GM12878 (cell line): ENCODE results near the gene NHLRC4. TPM values are rescaled to one million over a fixed set of nuclear protein-coding genes. Genes with fewer than 3 reads are reported as not detected.

Experiments used
- ATAC-seq: fragments of 200-7000 bp; cut with Tn5 transposase; 3 replicates; pipeline ENCODE4 v1.9.1; 2020; ENCODE audit warnings: mild to moderate bottlenecking, moderate library complexity
- BruUV-seq: library from RNA; stranded (reverse); fragments of 400-500 nt; replicated peaks from 2 replicates; lab custom pipeline; 2021; lab: Mats Ljungman, UMichigan
- CTCF ChIA-PET: fragments of 300-600 bp; sonication (Branson Sonifier 250); formaldehyde crosslinking; extraction: SDS; loops from one replicate; lab custom pipeline; 2021; ENCODE audit warnings: inconsistent platforms; lab: Yijun Ruan, JAX
- POLR2A ChIA-PET: fragments of 350-600 bp; formaldehyde crosslinking; extraction: SDS; loops from one replicate; lab custom pipeline; 2021; ENCODE audit warnings: inconsistent platforms; lab: Charles Lee
- RAD21 ChIA-PET: fragments of 300-600 bp; sonication (Branson Sonifier 250); formaldehyde crosslinking; loops from one replicate; lab custom pipeline; 2023; ENCODE audit warnings: antibody characterized with exemption; ENCODE audit not compliant: unreplicated experiment; lab: Charles Lee
- SMC1A ChIA-PET: fragments of 300-600 bp; sonication (Branson Sonifier 250); formaldehyde crosslinking; loops from one replicate; lab custom pipeline; 2023; ENCODE audit not compliant: unreplicated experiment, uncharacterized antibody; lab: Charles Lee
- DNase-seq: peaks from one replicate; pipeline ENCODE4 v3.0.0-alpha.2; 2011; ENCODE audit warnings: low read depth, low spot score
- FAIRE-seq: peaks from 3 replicates; lab custom pipeline; 2011; peaks lifted over from hg19 to GRCh38; lab: Jason Lieb, UNC
- H2AFZ ChIP-seq: 2 replicates; pipeline ENCODE4 v1.6.0; 2011; ENCODE audit warnings: low read depth, low read length, control low read depth; ENCODE audit not compliant: control insufficient read depth
- H3K27ac ChIP-seq: 2 replicates; pipeline ENCODE4 v1.5.1; 2011; ENCODE audit warnings: control low read depth; ENCODE audit not compliant: control insufficient read depth, insufficient read depth
- H3K27me3 ChIP-seq, 2 experiments: replicated peaks in 1 of 2; 2 replicates each; pipeline versions ENCODE4 v1.6.0 to v1.6.1; 2011; ENCODE audit warnings: low read length in 1 of 2; ENCODE audit not compliant: control insufficient read depth in 2 of 2, insufficient read depth in 2 of 2
- H3K36me3 ChIP-seq, 2 experiments: 2 replicates each; pipeline ENCODE4 v1.5.1; 2011; ENCODE audit warnings: low read length in 1 of 2; ENCODE audit not compliant: control insufficient read depth in 2 of 2, insufficient read depth in 2 of 2
- H3K4me1 ChIP-seq: 2 replicates; pipeline ENCODE4 v1.6.1; 2011; ENCODE audit warnings: mild to moderate bottlenecking, low read length, moderate library complexity, mixed read lengths; ENCODE audit not compliant: control insufficient read depth, insufficient read depth
- H3K4me2 ChIP-seq: 2 replicates; pipeline ENCODE4 v1.6.0; 2011; ENCODE audit warnings: control low read depth; ENCODE audit not compliant: control insufficient read depth, insufficient read depth
- H3K4me3 ChIP-seq: fragments of 200-600 bp; sonication (generic); 2 replicates; pipeline ENCODE4 v1.5.1; 2016
- H3K79me2 ChIP-seq: 2 replicates; pipeline ENCODE4 v1.6.0; 2011; ENCODE audit warnings: low read length; ENCODE audit not compliant: control insufficient read depth, insufficient read depth
- H3K9ac ChIP-seq: 2 replicates; pipeline ENCODE4 v1.8.0; 2011; ENCODE audit warnings: low read length, control low read depth, mixed read lengths; ENCODE audit not compliant: control insufficient read depth, insufficient read depth
- H3K9me3 ChIP-seq: replicated peaks from 3 replicates; pipeline ENCODE4 v1.5.1; 2011; ENCODE audit warnings: mild to moderate bottlenecking, low read length; ENCODE audit not compliant: control insufficient read depth, insufficient read depth
- H4K20me1 ChIP-seq: 2 replicates; pipeline ENCODE4 v1.6.0; 2011; ENCODE audit not compliant: control insufficient read depth, insufficient read depth
- ATF7 ChIP-seq: fragments of 450-650 bp; IDR thresholded peaks from 2 replicates; pipeline ENCODE4 v1.6.1; 2016; ENCODE audit warnings: low read depth, mild to moderate bottlenecking
- IKZF1 ChIP-seq: fragments of 450-650 bp; conservative IDR thresholded peaks from 2 replicates; pipeline ENCODE4 v1.6.1; 2017; ENCODE audit warnings: antibody characterized with exemption, mild to moderate bottlenecking
- KDM1A ChIP-seq: fragments of 200-600 bp; sonication (generic); IDR thresholded peaks from 2 replicates; pipeline ENCODE4 v1.6.1; 2016; ENCODE audit warnings: borderline replicate concordance
- LARP7 ChIP-seq: fragments of 450-650 bp; IDR thresholded peaks from 2 replicates; pipeline ENCODE4 v1.6.1; 2017; ENCODE audit warnings: mild to moderate bottlenecking
- MEF2A ChIP-seq: IDR thresholded peaks from 2 replicates; pipeline ENCODE4 v1.6.1; 2011; ENCODE audit warnings: low read depth, mild to moderate bottlenecking, low read length, moderate library complexity; ENCODE audit not compliant: insufficient read depth
- MTA3 ChIP-seq: IDR thresholded peaks from 2 replicates; pipeline ENCODE4 v1.6.1; 2012; ENCODE audit warnings: low read length, inconsistent platforms, borderline replicate concordance
- RB1 ChIP-seq: fragments of 450-650 bp; formaldehyde crosslinking; IDR thresholded peaks from 2 replicates; pipeline ENCODE4 v1.6.1; 2017; ENCODE audit warnings: mild to moderate bottlenecking, borderline replicate concordance
- RFX5 ChIP-seq: IDR thresholded peaks from 2 replicates; pipeline ENCODE4 v1.6.1; 2011; ENCODE audit warnings: low read depth, low read length, improper control_type of control experiment
- WGBS: methylation state at CpG from one replicate; pipeline ENCODE4 v1.1.6; 2016; ENCODE audit warnings: low lambda C conversion rate; ENCODE audit not compliant: insufficient replicate concordance, insufficient coverage; ENCODE audit errors: missing lambda C conversion rate; 5-methylcytosine and 5-hydroxymethylcytosine counted together
- in situ Hi-C: fragments of 300-500 bp; cut with MboI; formaldehyde crosslinking; loops from 9 replicates; pipeline ENCODE4 v1.14.3; 2018; ENCODE audit warnings: mixed read lengths
- intact Hi-C: fragments of 100-400 bp; cut with micrococcal nuclease; formaldehyde crosslinking; loops from one replicate; pipeline ENCODE4 v1.14.2; 2022; ENCODE audit not compliant: unreplicated experiment
- polyA plus RNA-seq, 11 experiments: library from polyadenylated mRNA; depleted of rRNA in 4 of 11; unstranded in 6 of 11; stranded (reverse) in 5 of 11; fragments of >200 nt; fragmentation: Nextera tagmentation in 4 of 11; fragmentation: Illumina TruSeq in 1 of 11; extraction: Ambion mirVana in 4 of 11; extraction: Trizol in 1 of 11; gene quantifications; 1 replicate in 1 of 11; 2 replicates in 10 of 11; pipeline versions ENCODE4 v1.2.1 to v1.2.3, GENCODE V29; 2011 to 2016; ENCODE audit warnings: inconsistent platforms in 2 of 11, missing spikeins in 2 of 11, low read depth in 1 of 11
- total RNA-seq, 4 experiments: library from RNA; depleted of rRNA in 3 of 4; stranded (reverse); fragments of >200 nt in 3 of 4; fragmentation: Illumina TruSeq in 1 of 4; extraction: Trizol in 1 of 4; gene quantifications; 2 replicates each; pipeline versions ENCODE4 v1.2.1 to v1.2.3, GENCODE V29; 2013 to 2021
- TF ChIP-seq, protein P1 (sequence below): fragments of 150-350 bp; IDR thresholded peaks from 2 replicates; pipeline ENCODE4 v1.6.1; 2014; ENCODE audit warnings: mild to moderate bottlenecking, low read depth, low read length
- TF ChIP-seq, protein P2 (sequence below): IDR thresholded peaks from 2 replicates; pipeline ENCODE4 v1.6.1; 2012; ENCODE audit warnings: low read depth, low read length, improper control_type of control experiment
- TF ChIP-seq, protein P3 (sequence below): fragments of 450-650 bp; IDR thresholded peaks from 2 replicates; pipeline ENCODE4 v1.6.1; 2017; ENCODE audit warnings: mild to moderate bottlenecking, moderate library complexity

NHLRC4 gene
- total and polyA plus RNA-seq, 10 of the 15 experiments (the other 5 are each of a cell fraction or from before 2014, with no cell fraction given): 0.07 to 1.1 (median 0.57) TPM; not detected in 3

DNA sequence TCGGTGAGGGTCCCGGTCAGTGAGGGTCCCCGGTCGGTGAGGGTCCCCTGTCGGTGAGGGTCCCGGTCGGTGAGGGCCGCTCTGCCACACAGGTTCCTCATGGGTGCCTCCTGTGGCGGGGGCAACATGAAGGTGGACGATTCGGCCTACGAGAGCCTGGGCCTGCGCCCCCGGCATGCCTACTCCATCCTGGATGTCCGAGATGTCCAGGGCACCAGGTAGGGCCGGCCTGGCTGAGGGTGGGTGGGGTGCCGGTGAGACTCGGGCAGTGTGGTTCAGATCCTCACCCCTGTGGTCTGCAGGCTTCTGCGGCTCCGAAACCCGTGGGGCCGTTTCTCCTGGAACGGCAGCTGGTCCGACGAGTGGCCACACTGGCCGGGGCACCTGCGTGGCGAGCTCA, 15.6 kb upstream of the NHLRC4 start:
- ChIA-PET POLR2A (no interaction called here), RAD21 (no interaction called here), SMC1A (no interaction called here), CTCF (no interaction called here)
- Histone ChIP-seq H3K4me2 (no peak overlapping the region), H2AFZ (no peak overlapping the region), H4K20me1 (no peaks in the 10 kb centered on the region), H3K9me3 (no peaks in the 10 kb centered on the region), H3K79me2 (no peaks in the 10 kb centered on the region), H3K36me3 (peaks cover 0 to 21% of the 10 kb centered on the region in 2 experiments; a peak in 2 of 4 replicates), H3K4me3 (no peak overlapping the region), H3K27me3 (no peaks in the 10 kb centered on the region), H3K4me1 (no peaks in the 10 kb centered on the region), H3K9ac (no peak overlapping the region), H3K27ac (no peak overlapping the region)
- in situ Hi-C loops: no loop called here
- 98% methylated on average over 26 of the region's 28 CpGs for WGBS
- no peak for FAIRE-seq
- no peak for TF ChIP-seq RB1
- TF ChIP-seq, protein P1, sequence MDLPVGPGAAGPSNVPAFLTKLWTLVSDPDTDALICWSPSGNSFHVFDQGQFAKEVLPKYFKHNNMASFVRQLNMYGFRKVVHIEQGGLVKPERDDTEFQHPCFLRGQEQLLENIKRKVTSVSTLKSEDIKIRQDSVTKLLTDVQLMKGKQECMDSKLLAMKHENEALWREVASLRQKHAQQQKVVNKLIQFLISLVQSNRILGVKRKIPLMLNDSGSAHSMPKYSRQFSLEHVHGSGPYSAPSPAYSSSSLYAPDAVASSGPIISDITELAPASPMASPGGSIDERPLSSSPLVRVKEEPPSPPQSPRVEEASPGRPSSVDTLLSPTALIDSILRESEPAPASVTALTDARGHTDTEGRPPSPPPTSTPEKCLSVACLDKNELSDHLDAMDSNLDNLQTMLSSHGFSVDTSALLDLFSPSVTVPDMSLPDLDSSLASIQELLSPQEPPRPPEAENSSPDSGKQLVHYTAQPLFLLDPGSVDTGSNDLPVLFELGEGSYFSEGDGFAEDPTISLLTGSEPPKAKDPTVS: no peak
- no peak for TF ChIP-seq RFX5
- no peak for ATAC-seq
- BruUV-seq: no TSS peak
- DNase-seq: no peak
- intact Hi-C loops: no loop called here

DNA sequence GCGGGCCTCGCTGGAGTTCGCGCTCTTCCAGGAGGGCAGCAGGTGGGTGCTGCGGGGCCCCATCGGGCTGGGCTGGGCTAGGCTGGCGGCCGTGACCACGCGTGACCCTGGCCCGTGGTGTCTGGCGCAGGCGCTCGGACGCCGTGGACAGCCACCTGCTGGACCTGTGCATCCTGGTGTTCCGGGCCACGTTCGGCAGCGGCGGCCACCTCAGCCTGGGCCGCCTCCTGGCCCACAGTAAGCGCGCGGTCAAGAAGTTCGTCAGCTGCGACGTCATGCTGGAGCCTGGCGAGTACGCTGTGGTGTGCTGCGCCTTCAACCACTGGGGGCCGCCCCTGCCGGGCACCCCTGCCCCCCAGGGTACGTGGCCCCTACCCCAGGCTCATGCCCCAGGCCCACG, 14.6 kb upstream of the NHLRC4 start:
- Histone ChIP-seq H3K27me3 (no peaks in the 10 kb centered on the region), H3K79me2 (no peaks in the 10 kb centered on the region), H3K9ac (no peak overlapping the region), H3K4me2 (no peak overlapping the region), H2AFZ (no peak overlapping the region), H3K9me3 (no peaks in the 10 kb centered on the region), H3K36me3 (peaks cover 0 to 21% of the 10 kb centered on the region in 2 experiments; a peak in 2 of 4 replicates), H3K4me3 (no peak overlapping the region), H3K4me1 (no peaks in the 10 kb centered on the region), H3K27ac (no peak overlapping the region), H4K20me1 (no peaks in the 10 kb centered on the region)
- RAD21 ChIA-PET: no interaction called here
- POLR2A ChIA-PET: no interaction called here
- no peak for ATAC-seq
- no peak for FAIRE-seq
- CTCF ChIA-PET: no interaction called here
- DNase-seq: no peak
- BruUV-seq: no TSS peak
- no peak for TF ChIP-seq LARP7
- TF ChIP-seq, protein P2, sequence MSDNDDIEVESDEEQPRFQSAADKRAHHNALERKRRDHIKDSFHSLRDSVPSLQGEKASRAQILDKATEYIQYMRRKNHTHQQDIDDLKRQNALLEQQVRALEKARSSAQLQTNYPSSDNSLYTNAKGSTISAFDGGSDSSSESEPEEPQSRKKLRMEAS: no peak
- TF ChIP-seq IKZF1: no peak
- no peak for TF ChIP-seq KDM1A
- TF ChIP-seq MEF2A: no peak
- TF ChIP-seq, protein P1: no peak
- TF ChIP-seq, protein P3, sequence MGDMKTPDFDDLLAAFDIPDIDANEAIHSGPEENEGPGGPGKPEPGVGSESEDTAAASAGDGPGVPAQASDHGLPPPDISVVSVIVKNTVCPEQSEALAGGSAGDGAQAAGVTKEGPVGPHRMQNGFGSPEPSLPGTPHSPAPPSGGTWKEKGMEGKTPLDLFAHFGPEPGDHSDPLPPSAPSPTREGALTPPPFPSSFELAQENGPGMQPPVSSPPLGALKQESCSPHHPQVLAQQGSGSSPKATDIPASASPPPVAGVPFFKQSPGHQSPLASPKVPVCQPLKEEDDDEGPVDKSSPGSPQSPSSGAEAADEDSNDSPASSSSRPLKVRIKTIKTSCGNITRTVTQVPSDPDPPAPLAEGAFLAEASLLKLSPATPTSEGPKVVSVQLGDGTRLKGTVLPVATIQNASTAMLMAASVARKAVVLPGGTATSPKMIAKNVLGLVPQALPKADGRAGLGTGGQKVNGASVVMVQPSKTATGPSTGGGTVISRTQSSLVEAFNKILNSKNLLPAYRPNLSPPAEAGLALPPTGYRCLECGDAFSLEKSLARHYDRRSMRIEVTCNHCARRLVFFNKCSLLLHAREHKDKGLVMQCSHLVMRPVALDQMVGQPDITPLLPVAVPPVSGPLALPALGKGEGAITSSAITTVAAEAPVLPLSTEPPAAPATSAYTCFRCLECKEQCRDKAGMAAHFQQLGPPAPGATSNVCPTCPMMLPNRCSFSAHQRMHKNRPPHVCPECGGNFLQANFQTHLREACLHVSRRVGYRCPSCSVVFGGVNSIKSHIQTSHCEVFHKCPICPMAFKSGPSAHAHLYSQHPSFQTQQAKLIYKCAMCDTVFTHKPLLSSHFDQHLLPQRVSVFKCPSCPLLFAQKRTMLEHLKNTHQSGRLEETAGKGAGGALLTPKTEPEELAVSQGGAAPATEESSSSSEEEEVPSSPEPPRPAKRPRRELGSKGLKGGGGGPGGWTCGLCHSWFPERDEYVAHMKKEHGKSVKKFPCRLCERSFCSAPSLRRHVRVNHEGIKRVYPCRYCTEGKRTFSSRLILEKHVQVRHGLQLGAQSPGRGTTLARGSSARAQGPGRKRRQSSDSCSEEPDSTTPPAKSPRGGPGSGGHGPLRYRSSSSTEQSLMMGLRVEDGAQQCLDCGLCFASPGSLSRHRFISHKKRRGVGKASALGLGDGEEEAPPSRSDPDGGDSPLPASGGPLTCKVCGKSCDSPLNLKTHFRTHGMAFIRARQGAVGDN: no peak
- TF ChIP-seq MTA3: no peak
- no peak for TF ChIP-seq ATF7
- SMC1A ChIA-PET: no interaction called here
- intact Hi-C loops: no loop called here
- WGBS: 96% methylated on average over 22 of the region's 35 CpGs
- in situ Hi-C loops: no loop called here
